ENCODE measurements around the gene MND1. TPM values are rescaled to one million over a fixed set of nuclear protein-coding genes. Genes with fewer than 3 reads are reported as not detected.
"Not testable (repeated sequence)": the region's sequence is repeated elsewhere in the genome, so short reads cannot be mapped to it uniquely, and the experiment has no call there.

The MND1 gene
- total and polyA plus RNA-seq, 8 donors = 2.3 to 19.2 (median 10.0) TPM

GRCh38 chr4:153409924-153410501, 65.5 kb downstream of the MND1 start:
- ATAC-seq = no peak
- Histone ChIP-seq H3K4me1 (no peaks in the 10 kb centered on the region), H3K27me3 (no peaks in the 10 kb centered on the region), H3K36me3 (no peaks in the 10 kb centered on the region), H3K4me3 (no peak overlapping the region), H3K9me3 (no peaks in the 10 kb centered on the region), H3K27ac (no peak overlapping the region)
- intact Hi-C loops (cut with DNase I) = no loop called here
- TF ChIP-seq, protein P1, sequence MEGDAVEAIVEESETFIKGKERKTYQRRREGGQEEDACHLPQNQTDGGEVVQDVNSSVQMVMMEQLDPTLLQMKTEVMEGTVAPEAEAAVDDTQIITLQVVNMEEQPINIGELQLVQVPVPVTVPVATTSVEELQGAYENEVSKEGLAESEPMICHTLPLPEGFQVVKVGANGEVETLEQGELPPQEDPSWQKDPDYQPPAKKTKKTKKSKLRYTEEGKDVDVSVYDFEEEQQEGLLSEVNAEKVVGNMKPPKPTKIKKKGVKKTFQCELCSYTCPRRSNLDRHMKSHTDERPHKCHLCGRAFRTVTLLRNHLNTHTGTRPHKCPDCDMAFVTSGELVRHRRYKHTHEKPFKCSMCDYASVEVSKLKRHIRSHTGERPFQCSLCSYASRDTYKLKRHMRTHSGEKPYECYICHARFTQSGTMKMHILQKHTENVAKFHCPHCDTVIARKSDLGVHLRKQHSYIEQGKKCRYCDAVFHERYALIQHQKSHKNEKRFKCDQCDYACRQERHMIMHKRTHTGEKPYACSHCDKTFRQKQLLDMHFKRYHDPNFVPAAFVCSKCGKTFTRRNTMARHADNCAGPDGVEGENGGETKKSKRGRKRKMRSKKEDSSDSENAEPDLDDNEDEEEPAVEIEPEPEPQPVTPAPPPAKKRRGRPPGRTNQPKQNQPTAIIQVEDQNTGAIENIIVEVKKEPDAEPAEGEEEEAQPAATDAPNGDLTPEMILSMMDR (IDR thresholded peaks at IDR 0.05) = no peak
- DNase-seq = no peak

DNA sequence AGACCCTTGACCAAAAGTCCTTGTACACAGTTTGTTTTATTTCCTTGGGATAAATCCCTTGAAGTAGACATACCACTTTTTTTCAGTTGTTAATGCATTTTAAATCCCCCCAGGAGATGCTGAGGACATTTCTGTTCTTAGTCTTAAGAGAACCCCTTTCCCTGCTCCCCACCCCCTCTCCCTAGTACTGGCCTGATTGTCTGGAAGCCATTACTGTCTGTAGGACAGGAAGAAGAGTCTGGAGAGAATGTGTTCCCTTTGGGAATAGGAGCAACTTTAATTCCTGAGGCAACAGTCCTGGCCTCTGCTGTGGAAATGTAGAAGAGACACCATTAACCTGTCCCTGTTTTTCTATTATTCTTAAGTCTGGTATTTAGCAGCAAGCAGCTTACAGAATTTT, 69.4 kb downstream of the MND1 start:
- Histone ChIP-seq H3K36me3 (no peaks in the 10 kb centered on the region), H3K27me3 (no peaks in the 10 kb centered on the region), H3K27ac (no peak overlapping the region), H3K4me3 (no peak overlapping the region), H3K9me3 (no peaks in the 10 kb centered on the region), H3K4me1 (no peaks in the 10 kb centered on the region)
- no peak for ATAC-seq
- intact Hi-C loops (cut with DNase I) = no loop called here
- no peak for DNase-seq
- TF ChIP-seq, protein P1 (IDR thresholded peaks at IDR 0.05) = no peak

- DNase-seq; intact Hi-C loops (cut with DNase I); ATAC-seq; H3K4me1 ChIP-seq; H3K27me3 ChIP-seq; H3K9me3 ChIP-seq; H3K36me3 ChIP-seq; H3K4me3 ChIP-seq; H3K27ac ChIP-seq: not testable (repeated sequence)
Observed at GRCh38 chr4:153416456-153416855, 72.0 kb downstream of the MND1 start.

- no peak overlapping the region for H3K27ac ChIP-seq
- H3K4me3 ChIP-seq = no peak overlapping the region
- TF ChIP-seq, protein P1 (IDR thresholded peaks at IDR 0.05) = no peak
- H3K4me1 ChIP-seq = no peaks in the 10 kb centered on the region
- no peaks in the 10 kb centered on the region for H3K36me3 ChIP-seq
- no peak for ATAC-seq
- no peaks in the 10 kb centered on the region for H3K9me3 ChIP-seq
- no peak for DNase-seq
- intact Hi-C loops (cut with DNase I) = no loop called here
- H3K27me3 ChIP-seq = no peaks in the 10 kb centered on the region
Observed at GRCh38 chr4:153418121-153418520, 73.6 kb downstream of the MND1 start.

GRCh38 chr4:153418558-153418957, 74.1 kb downstream of the MND1 start:
- no peak overlapping the region for H3K4me3 ChIP-seq
- DNase-seq = peak in 1 of 4 donors; percentile 41
- TF ChIP-seq, protein P1 (IDR thresholded peaks at IDR 0.05) = no peak
- H3K4me1 ChIP-seq = no peaks in the 10 kb centered on the region
- H3K9me3 ChIP-seq = no peaks in the 10 kb centered on the region
- no peaks in the 10 kb centered on the region for H3K36me3 ChIP-seq
- no peak overlapping the region for H3K27ac ChIP-seq
- no peaks in the 10 kb centered on the region for H3K27me3 ChIP-seq
- intact Hi-C loops (cut with DNase I) = no loop called here
- no peak for ATAC-seq

DNA sequence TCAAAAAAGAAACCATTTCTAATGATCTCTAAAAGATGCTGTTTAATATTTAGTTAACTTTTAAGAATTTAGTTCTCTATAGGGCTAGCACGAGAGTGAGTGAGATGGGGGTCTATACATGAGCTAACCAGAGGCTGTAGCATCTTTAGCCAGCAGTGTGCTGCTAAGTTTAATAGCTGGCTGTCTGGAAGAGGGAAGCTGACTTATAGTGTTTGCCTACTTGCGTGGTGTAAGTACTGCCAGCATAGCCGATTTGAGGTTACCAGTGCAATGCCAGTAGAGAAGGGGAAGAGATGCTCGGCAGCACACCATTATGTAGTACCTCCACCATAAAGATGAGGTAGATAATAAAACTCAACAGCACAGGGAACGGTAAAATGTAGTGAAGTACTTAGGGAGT, 74.5 kb downstream of the MND1 start:
- no peak for DNase-seq
- H3K4me3 ChIP-seq = no peak overlapping the region
- no peaks in the 10 kb centered on the region for H3K27me3 ChIP-seq
- no peaks in the 10 kb centered on the region for H3K9me3 ChIP-seq
- H3K4me1 ChIP-seq = no peaks in the 10 kb centered on the region
- ATAC-seq = no peak
- TF ChIP-seq, protein P1 (IDR thresholded peaks at IDR 0.05) = no peak
- no peaks in the 10 kb centered on the region for H3K36me3 ChIP-seq
- intact Hi-C loops (cut with DNase I) = no loop called here
- H3K27ac ChIP-seq = no peak overlapping the region

All from left lung (tissue), 10 donors.